Activated CD4-positive, alpha-beta memory T cell treated with anti-CD3 and anti-CD28 coated beads for 36 hours (primary cell): Measurements from ENCODE around the gene SRRM1. TPM values are rescaled to one million over a fixed set of nuclear protein-coding genes. Genes with fewer than 3 reads are reported as not detected.
"Not testable (repeated sequence)": the region's sequence is repeated elsewhere in the genome, so short reads cannot be mapped to it uniquely, and the experiment has no call there.

Experiments
- CTCF ChIA-PET: fragments of 350-600 bp; sonication (Branson Sonifier 250); formaldehyde crosslinking; loops from one replicate; lab custom pipeline; 2021; ENCODE audit warnings: antibody characterized with exemption, inconsistent platforms; lab: Charles Lee
- POLR2A ChIA-PET: fragments of 350-600 bp; sonication (Branson Sonifier 250); formaldehyde crosslinking; loops from one replicate; lab custom pipeline; 2021; ENCODE audit warnings: antibody characterized with exemption; lab: Charles Lee
- DNase-seq: peaks from one replicate; pipeline ENCODE4 v3.0.0-alpha.2; 2020
- H3K27ac Mint-ChIP-seq: one replicate; pipeline ENCODE4 v1.8.0; 2021; ENCODE audit warnings: mixed read lengths
- H3K27me3 Mint-ChIP-seq: one replicate; pipeline ENCODE4 v1.8.0; 2021; ENCODE audit warnings: mixed read lengths
- H3K36me3 Mint-ChIP-seq: one replicate; pipeline ENCODE4 v1.8.0; 2021; ENCODE audit warnings: mixed read lengths
- H3K4me1 Mint-ChIP-seq: one replicate; pipeline ENCODE4 v1.8.0; 2021; ENCODE audit warnings: low read depth, mixed read lengths
- H3K4me3 Mint-ChIP-seq: one replicate; pipeline ENCODE4 v1.8.0; 2021; ENCODE audit warnings: mild to moderate bottlenecking, mixed read lengths
- H3K9me3 Mint-ChIP-seq: one replicate; pipeline ENCODE4 v1.8.0; 2021; ENCODE audit warnings: mixed read lengths
- intact Hi-C: fragments of 100-400 bp; cut with micrococcal nuclease; formaldehyde crosslinking; loops from one replicate; pipeline ENCODE4 v1.15.1; 2023
- total RNA-seq, 2 experiments: library from RNA; stranded (reverse); gene quantifications; one replicate each; pipeline ENCODE4 v1.2.3, GENCODE V29; 2021

The SRRM1 gene
- total RNA-seq, 2 experiments from 2014 or later = 225 to 227 TPM

- H3K4me3 Mint-ChIP-seq = peak overlapping the region; percentile 60
- ChIA-PET CTCF (interaction anchor here (0.9 to 1.3 kb wide), 3 partner anchors 8 to 110 kb away, joined by 3 to 6 read pairs (median 3); no protein-coding TSS in a partner anchor), POLR2A (interaction anchor here (1.0 kb wide), 1 partner anchor 22 kb away, joined by 3 read pairs; the partner anchor contains the start of gene CLIC4)
- H3K4me1 Mint-ChIP-seq, intact Hi-C loops, H3K27ac Mint-ChIP-seq, H3K9me3 Mint-ChIP-seq, H3K36me3 Mint-ChIP-seq, H3K27me3 Mint-ChIP-seq: not testable (repeated sequence)
- peak; percentile 29 for DNase-seq
Observed at GRCh38 chr1:24722073-24723035, 79.3 kb downstream of the SRRM1 start.

Other genes with a start within 250 kb of the SRRM1 start
- 1 to 10 TPM; 7.5 to 8.3 TPM for gene STPG1, start 229.5 kb upstream of the SRRM1 start, total RNA-seq
- 10 to 100 TPM; 39.3 to 42.4 TPM for gene NIPAL3, start 227.5 kb upstream of the SRRM1 start, total RNA-seq
- gene RCAN3, start 140.5 kb upstream of the SRRM1 start, total RNA-seq = 10 to 100 TPM; 71.3 to 78.8 TPM
- gene NCMAP, start 87.2 kb upstream of the SRRM1 start, total RNA-seq = under 1 TPM; 0.05 to 0.07 TPM
- gene CLIC4, start 102.1 kb downstream of the SRRM1 start, total RNA-seq = 10 to 100 TPM; 25.5 to 26.3 TPM